ENCODE measurements around the gene TRMT112. TPM values are rescaled to one million over a fixed set of nuclear protein-coding genes. Genes with fewer than 3 reads are reported as not detected.
A peak's percentile ranks its signal among the peaks of the same experiment; 100 is the strongest.

TRMT112 gene
- total RNA-seq, 6 donors from 2014 or later, result 110 to 215 (median 170) TPM

GRCh38 chr11:64348383-64349024 is 31.1 kb upstream of the TRMT112 start:
- peaks cover 0 to 2% (median 0%) of the 10 kb centered on the region in 4 donors for H3K4me1 ChIP-seq
- H3K27ac ChIP-seq, result no peak overlapping the region
- 71 to 79% methylated on average over 5 to 13 of the region's 14 CpGs for WGBS, 2 donors
- H3K4me3 ChIP-seq, result no peak overlapping the region
- DNase-seq (peak in 1 of 2 donors; percentile 53), ATAC-seq (ENCODE audit: low FRiP score in 2 of 2) (no peak)
- peaks cover 0 to 13% (median 2%) of the 10 kb centered on the region in 4 donors for H3K36me3 ChIP-seq
- TF ChIP-seq, protein P1, sequence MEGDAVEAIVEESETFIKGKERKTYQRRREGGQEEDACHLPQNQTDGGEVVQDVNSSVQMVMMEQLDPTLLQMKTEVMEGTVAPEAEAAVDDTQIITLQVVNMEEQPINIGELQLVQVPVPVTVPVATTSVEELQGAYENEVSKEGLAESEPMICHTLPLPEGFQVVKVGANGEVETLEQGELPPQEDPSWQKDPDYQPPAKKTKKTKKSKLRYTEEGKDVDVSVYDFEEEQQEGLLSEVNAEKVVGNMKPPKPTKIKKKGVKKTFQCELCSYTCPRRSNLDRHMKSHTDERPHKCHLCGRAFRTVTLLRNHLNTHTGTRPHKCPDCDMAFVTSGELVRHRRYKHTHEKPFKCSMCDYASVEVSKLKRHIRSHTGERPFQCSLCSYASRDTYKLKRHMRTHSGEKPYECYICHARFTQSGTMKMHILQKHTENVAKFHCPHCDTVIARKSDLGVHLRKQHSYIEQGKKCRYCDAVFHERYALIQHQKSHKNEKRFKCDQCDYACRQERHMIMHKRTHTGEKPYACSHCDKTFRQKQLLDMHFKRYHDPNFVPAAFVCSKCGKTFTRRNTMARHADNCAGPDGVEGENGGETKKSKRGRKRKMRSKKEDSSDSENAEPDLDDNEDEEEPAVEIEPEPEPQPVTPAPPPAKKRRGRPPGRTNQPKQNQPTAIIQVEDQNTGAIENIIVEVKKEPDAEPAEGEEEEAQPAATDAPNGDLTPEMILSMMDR (IDR thresholded peaks at IDR 0.05), result no peak
- TF ChIP-seq POLR2A (IDR thresholded peaks at IDR 0.05), result no peak
- no peak for TF ChIP-seq EP300 (IDR thresholded peaks at IDR 0.05)
- TF ChIP-seq POLR2AphosphoS5 (IDR thresholded peaks at IDR 0.05), result no peak
- no peaks in the 10 kb centered on the region for H3K9me3 ChIP-seq
- H3K27me3 ChIP-seq, result no peaks in the 10 kb centered on the region

GRCh38 chr11:64347193-64347867 is 30.0 kb upstream of the TRMT112 start:
- WGBS, 2 donors, result 78 to 83% methylated on average over 11 to 12 of the region's 12 CpGs
- ATAC-seq (ENCODE audit: low FRiP score in 2 of 2) (no peak), DNase-seq (no peak)
- H3K4me3 ChIP-seq, result no peak overlapping the region
- H3K27me3 ChIP-seq, result no peaks in the 10 kb centered on the region
- peak overlapping the region in 1 of 4 donors; percentile 61 for H3K27ac ChIP-seq
- H3K9me3 ChIP-seq, result no peaks in the 10 kb centered on the region
- peaks cover 0 to 3% (median 2%) of the 10 kb centered on the region in 4 donors for H3K36me3 ChIP-seq
- H3K4me1 ChIP-seq, result peaks cover 4 to 11% (median 9%) of the 10 kb centered on the region in 4 donors
- TF ChIP-seq POLR2AphosphoS5 (IDR thresholded peaks at IDR 0.05), result no peak
- TF ChIP-seq POLR2A (IDR thresholded peaks at IDR 0.05), result no peak
- no peak for TF ChIP-seq EP300 (IDR thresholded peaks at IDR 0.05)
- TF ChIP-seq, protein P1 (IDR thresholded peaks at IDR 0.05), result no peak

GRCh38 chr11:64344787-64345186 is 27.4 kb upstream of the TRMT112 start:
- H3K27ac ChIP-seq, result no peak overlapping the region
- no peak for TF ChIP-seq EP300 (IDR thresholded peaks at IDR 0.05)
- no peak for TF ChIP-seq POLR2A (IDR thresholded peaks at IDR 0.05)
- TF ChIP-seq, protein P1 (IDR thresholded peaks at IDR 0.05), result no peak
- TF ChIP-seq POLR2AphosphoS5 (IDR thresholded peaks at IDR 0.05), result no peak
- no peaks in the 10 kb centered on the region for H3K27me3 ChIP-seq
- DNase-seq (peak in 1 of 2 donors; percentile 79), ATAC-seq (ENCODE audit: low FRiP score in 2 of 2) (no peak)
- H3K9me3 ChIP-seq, result no peaks in the 10 kb centered on the region
- H3K36me3 ChIP-seq, result no peaks in the 10 kb centered on the region
- 95 to 96% methylated on average over 28 of the region's 28 CpGs for WGBS, 2 donors
- peaks cover 12 to 31% (median 24%) of the 10 kb centered on the region in 4 donors for H3K4me1 ChIP-seq
- H3K4me3 ChIP-seq, result no peak overlapping the region

DNA sequence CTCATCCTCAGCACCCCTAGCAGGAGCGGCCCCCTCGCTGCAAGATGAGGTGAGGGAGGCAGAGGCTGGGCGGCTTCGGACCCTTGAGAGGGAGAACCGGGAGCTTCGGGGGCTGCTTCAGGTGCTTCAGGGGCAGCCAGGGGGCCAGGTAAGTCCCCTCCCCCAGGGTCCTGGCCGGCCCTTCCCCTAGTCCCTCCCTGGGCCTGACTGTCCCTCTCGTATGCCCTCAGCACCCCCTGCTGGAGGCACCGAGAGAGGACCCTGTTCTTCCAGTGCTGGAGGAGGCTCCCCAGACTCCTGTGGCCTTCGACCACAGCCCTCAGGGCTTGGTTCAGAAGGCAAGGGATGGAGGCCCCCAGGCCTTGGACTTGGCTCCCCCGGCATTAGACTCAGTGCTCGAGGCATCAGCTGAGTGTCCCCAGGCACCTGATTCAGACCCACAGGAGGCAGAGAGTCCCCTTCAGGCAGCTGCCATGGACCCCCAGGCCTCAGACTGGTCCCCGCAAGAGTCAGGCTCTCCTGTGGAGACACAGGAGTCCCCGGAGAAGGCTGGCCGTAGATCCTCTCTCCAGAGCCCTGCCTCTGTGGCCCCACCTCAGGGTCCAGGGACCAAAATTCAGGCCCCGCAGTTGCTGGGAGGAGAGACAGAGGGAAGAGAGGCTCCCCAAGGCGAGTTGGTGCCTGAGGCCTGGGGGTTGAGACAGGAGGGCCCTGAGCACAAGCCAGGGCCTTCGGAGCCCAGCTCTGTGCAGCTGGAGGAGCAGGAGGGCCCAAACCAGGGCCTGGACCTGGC is 26.6 kb upstream of the TRMT112 start:
- no peak overlapping the region for H3K27ac ChIP-seq
- no peaks in the 10 kb centered on the region for H3K36me3 ChIP-seq
- H3K4me1 ChIP-seq, result peaks cover 12 to 34% (median 27%) of the 10 kb centered on the region in 4 donors
- no peak for ATAC-seq (ENCODE audit: low FRiP score in 2 of 2)
- H3K9me3 ChIP-seq, result no peaks in the 10 kb centered on the region
- WGBS, 2 donors, result 78 to 79% methylated on average over 7 to 17 of the region's 18 CpGs
- no peaks in the 10 kb centered on the region for H3K27me3 ChIP-seq
- TF ChIP-seq POLR2AphosphoS5 (IDR thresholded peaks at IDR 0.05), result no peak
- no peak for TF ChIP-seq EP300 (IDR thresholded peaks at IDR 0.05)
- TF ChIP-seq POLR2A (IDR thresholded peaks at IDR 0.05), result no peak
- TF ChIP-seq, protein P1 (IDR thresholded peaks at IDR 0.05), result peak in 3 of 6 experiments; percentile 5 to 40 (median 26)
- peak in 1 of 2 donors; percentile 29 for DNase-seq
- no peak overlapping the region for H3K4me3 ChIP-seq

All from upper lobe of left lung (tissue), 6 donors.